COLO829 (cell line): Measurements from ENCODE around the gene SLMAP.

Experiments used
- DNase-seq: peaks from one replicate; pipeline ENCODE4 v3.0.0; 2012; ENCODE audit warnings: low spot score

Gene SLMAP, protein sequence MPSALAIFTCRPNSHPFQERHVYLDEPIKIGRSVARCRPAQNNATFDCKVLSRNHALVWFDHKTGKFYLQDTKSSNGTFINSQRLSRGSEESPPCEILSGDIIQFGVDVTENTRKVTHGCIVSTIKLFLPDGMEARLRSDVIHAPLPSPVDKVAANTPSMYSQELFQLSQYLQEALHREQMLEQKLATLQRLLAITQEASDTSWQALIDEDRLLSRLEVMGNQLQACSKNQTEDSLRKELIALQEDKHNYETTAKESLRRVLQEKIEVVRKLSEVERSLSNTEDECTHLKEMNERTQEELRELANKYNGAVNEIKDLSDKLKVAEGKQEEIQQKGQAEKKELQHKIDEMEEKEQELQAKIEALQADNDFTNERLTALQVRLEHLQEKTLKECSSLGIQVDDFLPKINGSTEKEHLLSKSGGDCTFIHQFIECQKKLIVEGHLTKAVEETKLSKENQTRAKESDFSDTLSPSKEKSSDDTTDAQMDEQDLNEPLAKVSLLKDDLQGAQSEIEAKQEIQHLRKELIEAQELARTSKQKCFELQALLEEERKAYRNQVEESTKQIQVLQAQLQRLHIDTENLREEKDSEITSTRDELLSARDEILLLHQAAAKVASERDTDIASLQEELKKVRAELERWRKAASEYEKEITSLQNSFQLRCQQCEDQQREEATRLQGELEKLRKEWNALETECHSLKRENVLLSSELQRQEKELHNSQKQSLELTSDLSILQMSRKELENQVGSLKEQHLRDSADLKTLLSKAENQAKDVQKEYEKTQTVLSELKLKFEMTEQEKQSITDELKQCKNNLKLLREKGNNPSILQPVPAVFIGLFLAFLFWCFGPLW

DNA sequence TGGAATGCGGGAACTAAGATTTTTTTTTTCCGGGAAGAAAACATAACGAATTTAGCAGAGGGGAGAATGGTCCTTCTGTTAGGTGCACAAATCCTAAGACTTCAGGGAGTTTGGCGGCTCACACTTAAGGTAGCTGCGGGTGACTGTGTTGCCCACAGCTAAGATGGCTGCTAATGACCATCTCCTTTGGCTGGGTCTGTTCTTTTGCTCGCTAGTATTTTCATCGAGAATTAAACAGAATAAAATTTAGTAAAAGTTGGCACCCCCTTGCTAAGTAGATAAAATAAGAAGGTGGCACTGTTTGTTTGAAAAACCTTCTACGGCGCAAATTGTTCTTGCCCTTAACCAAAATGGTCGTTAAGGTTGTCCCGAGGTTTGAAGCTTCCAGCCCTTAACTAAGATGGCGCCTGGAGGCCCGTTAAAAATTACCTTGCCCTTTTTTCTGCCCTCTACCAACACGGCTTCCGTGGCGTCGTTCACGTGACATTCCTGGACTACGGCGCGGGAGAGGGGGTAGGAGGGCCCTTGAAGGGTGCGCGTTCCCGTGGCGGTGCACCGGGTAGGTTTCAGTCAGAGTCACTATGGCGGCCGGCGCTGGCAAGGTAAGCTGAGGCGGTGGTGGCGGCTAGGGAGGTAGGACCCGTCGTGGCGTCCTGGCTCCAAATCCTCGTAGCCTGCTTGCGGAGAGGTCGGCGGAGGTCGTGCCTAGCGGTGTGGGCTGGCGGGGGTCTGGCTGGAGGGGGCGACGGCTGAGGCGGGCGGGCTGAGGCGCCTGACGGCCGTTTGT is at the start of gene SLMAP:
Gene SLMAP, plus strand, starts transcription at position 569 of the 787 bp plus-strand sequence. CDS start 1,343 bp downstream, outside the sequence.
- DNase-seq = peak; percentile 98

DNA sequence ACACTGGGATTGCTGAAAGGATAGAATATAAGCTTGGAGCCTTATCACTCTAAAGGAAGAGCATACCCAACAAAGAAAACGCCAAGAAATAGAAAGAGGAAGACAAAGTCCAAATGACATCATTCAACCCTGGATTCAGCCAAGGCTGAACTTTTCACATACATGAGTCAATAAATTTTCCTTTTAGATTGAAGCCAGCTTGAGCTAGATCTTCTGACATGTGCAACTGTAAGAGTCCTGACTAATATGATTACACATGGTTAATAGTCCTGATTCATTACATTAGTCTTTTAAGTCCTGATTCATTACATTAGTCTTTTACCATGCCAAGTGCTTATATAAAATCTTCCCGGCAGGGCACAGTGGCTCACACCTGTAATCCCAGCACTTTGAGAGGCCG is 49.6 kb upstream of the SLMAP start:
- no peak for DNase-seq

DNA sequence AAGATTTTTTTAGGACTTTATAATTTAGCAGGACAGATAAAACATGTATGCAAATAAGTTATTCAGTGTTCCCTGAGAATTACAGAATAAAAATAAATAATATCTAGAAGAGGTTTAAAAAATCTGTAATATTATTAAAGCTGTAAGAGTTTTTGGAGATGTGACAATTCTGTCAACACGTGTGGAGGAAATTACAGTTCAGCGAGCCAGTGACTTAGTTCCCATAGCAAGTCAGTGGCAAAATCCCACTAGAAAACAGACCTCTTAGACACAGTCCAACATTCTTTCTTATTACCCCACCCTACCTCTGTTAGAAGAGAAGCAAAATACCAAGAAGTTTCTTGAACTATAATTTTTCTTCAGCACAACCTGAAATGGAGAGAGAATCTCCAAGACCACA is 47.1 kb upstream of the SLMAP start:
- no peak for DNase-seq

DNA sequence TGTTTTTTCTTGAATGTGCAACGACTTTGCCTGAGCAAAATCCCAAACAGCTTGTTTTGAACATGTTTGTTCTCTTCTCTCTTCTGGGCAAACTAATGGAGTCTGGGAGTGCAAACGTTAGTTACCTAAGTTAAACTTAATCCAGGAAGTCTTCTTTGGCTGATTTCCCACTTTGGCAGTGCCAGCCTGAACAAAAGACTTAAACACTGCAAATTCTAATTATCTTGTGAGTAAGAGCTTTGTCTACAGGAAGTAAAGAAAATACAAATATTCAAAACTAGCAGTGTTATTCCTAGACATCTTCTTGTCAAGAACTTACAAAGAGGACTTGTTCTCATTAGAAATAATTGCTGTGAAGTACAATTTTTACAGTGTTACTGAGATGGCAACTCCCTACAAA is 46.5 kb upstream of the SLMAP start:
- DNase-seq = peak; percentile 85

DNA sequence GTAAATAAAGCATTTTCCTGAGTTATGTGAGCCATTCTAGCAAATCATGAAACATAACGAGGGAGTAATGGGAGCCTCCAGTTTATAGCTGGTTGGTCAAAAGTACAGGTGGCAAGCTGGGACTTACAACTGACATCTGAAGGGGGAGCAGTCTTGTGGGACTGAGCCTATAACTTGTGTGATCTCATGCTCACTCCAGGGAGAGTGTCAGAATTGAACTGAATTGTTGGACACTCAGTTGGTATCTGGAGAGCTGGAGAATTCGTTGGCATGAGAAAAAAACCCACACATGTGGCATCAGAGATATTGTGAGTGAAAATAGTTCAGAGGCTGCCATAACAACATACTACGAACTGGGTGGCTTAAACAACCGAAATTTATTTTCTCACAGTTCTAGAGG is 40.4 kb upstream of the SLMAP start:
- DNase-seq = no peak

DNA sequence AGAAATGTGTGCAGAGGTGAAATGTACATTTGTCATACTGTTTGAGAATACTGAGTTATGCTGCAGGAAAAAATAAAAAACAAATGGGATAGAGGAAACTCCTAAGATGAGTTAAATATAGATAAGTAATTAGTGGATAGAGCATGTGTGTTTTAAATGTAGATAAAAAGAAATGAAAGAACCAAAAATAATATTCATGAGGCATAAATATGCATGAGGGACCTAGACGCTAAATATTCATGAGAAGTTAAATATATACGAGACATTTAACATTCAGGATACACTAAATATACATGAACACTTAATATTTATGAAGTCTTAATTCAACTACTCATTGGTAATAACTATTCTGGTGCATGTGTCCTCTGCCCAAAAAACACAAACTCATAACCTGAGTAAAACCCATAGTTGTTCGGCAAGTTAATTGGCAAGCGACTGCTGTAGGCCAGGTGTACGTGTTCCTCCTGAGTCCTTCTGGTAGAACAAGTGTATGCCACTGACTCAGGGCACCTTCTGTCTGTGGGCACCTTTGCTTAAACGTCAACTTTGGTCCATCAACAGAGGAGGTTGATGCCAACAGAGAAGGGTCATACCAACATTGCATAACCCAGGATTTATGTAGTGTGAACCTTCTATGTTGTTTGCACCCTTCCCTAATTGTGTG is 38.8 kb upstream of the SLMAP start:
- DNase-seq = no peak

DNA sequence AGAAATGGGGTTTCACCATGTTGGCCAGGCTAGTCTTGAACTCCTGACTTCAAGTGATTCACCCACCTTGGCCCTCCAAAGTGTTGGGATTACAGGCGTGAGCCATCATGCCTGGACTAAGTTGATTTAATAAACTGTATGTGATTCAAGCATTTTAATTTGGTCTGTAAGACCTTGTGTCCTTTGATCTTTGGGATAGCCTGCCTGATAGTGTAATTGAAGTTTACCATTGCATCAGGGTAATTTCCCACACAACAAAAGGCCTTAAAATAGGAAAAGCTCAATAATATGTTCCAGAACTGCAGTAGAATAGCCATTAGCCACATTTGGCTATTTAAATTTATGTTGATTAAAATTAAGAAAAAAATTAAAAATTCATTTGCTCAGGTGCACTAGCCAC is 38.0 kb upstream of the SLMAP start:
- DNase-seq = no peak

DNA sequence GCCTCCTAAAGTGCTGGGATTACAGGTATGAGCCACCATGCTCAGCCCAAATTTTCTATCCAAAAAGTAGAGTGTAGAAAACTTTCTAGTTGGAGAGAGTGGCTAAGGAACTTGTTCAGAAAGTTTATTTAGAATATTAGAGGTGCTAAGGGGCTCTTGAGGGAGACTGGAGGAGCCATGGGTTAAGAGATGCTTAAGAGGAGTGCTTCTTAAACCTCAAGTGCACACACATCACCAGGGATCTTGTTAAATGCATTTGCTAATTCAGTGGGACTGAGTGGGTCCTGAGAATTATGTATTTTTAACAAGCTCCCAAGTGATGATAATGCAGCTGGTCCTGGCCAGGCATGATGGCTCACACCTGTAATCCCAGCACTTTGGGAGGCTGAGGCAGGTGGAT is 29.7 kb upstream of the SLMAP start:
- no peak for DNase-seq

DNA sequence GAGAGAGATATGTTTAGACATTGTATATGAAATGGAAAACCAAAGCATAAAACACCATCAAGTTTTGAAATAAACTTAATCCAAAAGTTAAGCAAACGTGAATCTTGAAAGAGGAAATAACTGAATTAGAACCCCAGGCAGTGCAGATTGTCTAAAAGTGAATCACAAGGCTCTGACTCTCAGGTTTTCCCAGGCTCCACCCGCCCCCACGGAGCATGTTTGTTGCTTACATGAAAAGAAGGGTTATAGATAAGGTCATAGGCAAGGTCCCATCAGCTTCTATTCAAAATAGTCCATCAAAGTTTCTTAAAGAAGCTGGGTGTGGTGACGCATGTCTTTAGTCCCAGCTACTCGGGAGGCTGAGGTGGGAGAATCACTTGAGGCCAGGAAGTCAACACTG is 29.0 kb upstream of the SLMAP start:
- peak; percentile 42 for DNase-seq

DNA sequence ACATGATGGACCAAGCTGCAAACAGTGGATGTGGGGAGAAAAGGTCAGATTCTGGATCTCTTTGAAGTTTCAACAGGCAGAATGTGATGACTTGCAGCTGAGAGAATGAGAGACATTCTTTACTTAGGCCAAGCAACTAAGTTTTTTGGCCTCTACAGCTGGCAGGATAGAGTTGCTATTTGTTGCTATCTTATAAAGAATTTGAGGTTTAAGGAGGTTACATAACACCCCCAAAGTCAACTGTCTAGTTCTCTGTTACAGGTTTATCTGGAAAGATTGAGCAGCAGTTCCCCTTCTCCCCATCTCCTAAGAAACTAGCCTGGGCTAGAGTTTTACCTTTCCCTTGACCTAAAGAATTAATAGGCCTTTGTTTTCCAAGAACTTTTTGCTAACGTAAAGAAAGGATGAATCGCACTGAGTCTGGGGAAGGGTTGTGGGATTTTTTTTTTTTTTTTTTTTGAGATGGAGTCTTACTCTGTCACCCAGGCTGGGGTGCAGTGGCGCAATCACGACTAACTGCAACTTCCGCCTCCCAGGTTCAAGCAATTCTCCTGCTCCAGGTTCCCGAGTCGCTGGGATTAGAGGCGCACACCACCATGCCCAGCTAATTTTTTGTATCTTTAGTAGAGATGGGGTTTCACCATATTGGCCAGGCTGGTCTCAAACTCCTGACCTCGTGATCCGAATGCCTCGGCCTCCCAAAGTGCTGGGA is 26.6 kb upstream of the SLMAP start:
- no peak for DNase-seq

DNA sequence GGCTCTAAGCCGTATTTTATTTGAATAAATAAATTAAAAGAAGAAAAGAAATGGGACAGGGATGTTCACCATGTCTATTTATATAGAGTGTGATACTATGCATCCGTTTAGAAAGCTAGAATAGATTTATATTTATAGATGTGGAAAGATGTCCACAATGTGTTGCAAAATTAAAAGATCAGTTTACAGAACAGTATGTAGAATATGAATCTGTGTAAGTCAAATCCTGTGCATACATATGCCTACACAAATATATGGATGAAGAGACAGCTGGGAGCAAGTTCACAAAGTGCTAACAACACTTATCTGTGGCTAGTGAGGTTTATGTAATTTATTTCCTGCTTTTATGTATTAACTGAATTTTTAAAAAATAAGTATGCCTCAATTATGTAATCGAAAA is 25.4 kb upstream of the SLMAP start:
- DNase-seq = no peak

DNA sequence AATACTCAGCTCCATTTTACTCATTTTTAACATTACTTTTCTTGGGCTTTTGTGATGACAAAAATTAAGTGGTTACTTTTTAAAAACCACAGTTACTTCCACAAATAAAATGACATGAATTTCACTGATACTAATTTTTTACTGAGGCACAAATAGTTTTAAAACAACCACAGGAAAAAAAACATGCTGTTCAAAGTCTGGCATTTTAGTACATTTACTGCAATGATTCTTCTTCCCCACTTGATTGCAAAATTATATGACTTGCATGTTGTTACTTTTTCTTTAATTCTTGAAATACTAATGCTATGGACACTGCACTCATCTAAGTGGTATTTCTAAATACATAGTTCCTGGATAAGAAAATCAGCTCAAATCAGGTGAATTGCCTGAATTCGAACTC is 24.8 kb upstream of the SLMAP start:
- DNase-seq = no peak

DNA sequence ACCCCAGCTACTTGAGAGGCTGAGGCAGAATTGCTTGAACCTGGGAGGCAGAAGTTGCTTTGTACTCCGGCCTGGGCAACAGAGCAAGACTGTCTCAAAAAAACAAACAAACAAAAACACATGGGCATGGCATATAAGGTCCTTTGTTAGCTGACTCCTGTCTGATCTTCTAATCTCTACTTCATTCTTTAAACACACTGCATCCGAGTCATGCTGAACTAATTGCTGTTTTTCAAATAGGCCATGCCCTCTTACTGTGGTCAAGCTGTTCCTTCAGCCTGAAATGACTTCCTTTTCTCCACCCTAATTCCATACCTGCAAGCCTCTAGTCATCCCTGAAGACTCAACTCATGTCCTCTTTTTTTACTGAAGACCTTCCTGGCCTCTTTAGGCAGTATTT is 22.3 kb upstream of the SLMAP start:
- DNase-seq = peak; percentile 66

DNA sequence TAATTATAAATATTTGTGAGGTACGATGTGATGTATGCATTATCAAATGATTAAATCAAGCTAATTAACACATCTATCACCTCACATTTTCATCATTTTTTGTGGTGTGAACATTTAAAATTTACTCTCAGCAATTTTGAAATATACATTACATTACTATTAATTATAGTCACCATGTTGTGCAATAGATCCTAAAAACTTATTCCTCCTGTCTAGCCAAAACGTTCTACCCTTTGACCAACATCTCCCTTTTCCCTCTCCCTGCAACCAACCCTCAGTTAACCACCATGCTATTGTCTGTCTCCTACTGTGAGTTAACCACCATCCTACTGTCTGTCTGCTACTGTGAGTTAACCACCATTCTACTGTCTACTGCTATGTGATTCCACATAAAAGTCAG is 20.7 kb upstream of the SLMAP start:
- DNase-seq = no peak

DNA sequence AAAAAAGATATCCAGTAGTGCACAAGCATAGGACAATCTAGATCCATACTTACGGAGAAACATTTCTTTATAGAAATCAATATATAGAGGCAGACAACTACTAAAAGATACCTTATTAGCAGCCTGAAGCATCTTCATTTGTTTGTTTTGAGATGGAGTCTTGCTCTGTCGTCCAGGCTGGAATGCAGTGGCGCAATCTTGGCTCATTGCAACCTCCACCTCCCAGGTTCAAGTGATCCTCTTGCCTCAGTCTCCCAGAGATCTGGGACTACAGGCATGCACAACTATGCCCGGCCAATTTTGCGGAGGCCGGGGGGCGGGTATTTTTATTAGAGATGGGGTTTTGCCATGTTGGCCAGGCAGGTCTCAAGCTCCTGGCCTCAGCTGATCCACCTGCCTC is 18.3 kb upstream of the SLMAP start:
- no peak for DNase-seq

DNA sequence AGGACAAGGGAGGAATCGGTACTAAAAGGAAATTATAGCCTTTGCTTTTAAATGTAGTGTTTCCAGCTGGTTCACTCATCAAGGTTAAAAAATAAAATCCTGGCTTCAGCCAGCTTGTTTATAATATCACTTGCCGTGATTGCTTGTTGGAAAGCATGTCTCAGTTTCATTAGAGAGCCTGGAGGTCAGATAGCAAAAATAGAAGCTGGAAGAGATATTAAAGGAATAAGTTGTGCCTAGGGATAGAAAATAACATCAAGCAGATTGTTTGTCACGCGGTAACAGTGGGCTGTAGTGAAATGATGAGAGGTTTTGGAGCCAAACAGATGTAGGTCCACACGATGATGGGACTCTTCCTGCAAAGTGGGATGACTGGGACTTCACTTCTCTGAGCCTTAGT is 17.7 kb upstream of the SLMAP start:
- no peak for DNase-seq

DNA sequence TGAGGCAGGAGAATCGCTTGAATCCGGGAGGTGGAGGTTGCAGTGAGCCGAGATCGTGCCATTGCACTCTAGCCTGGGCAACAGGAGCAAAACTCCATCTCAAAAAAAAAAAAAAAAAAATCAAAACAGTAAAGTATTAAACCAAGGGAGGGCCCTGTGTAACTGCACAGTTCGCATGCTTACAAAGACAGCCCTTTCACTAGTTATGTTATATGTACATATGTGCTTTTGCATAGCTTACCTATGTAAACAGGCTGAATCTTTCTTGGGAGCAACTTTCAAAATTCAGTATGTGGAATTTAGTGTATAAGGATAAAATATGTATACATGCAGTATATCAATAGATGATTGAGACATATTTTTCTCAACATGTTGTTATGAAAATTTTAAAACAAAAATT is 16.1 kb upstream of the SLMAP start:
- DNase-seq = no peak

DNA sequence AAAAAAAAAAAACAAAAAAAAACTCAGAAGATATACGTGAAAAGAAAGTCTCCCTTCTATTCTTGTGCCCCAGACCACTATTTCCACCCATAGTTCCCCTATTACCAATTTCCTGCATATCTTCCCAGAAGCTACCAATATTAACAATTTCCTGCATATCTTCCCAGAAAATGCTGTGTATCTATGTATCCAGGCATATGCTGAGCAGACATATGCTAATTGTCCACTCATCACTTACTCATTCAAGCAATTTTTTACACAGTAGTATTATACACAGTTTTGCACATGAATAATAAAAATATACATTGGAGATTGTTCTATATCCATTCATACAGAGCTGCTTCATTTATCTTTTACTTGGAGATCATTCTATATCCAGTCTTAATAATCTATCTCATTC is 12.6 kb upstream of the SLMAP start:
- no peak for DNase-seq

DNA sequence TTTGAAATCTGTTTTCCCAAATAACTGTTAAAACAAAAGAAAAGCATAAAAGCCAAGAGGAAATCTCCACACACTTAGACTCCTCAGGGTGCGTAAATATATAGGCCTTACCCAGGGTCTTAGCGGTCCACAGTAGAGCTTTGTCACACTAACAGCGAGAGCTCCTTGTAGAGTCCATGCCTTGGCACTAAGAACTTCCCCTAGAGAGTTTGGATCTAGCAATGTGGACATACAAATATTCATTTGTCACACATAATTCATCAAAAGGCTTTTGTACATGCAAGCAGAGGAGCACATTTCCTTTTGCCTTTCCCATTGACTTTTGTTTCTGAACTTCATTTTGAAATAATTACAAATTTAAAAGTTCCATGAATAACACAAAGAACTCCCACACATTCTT is 11.0 kb upstream of the SLMAP start:
- DNase-seq = no peak

DNA sequence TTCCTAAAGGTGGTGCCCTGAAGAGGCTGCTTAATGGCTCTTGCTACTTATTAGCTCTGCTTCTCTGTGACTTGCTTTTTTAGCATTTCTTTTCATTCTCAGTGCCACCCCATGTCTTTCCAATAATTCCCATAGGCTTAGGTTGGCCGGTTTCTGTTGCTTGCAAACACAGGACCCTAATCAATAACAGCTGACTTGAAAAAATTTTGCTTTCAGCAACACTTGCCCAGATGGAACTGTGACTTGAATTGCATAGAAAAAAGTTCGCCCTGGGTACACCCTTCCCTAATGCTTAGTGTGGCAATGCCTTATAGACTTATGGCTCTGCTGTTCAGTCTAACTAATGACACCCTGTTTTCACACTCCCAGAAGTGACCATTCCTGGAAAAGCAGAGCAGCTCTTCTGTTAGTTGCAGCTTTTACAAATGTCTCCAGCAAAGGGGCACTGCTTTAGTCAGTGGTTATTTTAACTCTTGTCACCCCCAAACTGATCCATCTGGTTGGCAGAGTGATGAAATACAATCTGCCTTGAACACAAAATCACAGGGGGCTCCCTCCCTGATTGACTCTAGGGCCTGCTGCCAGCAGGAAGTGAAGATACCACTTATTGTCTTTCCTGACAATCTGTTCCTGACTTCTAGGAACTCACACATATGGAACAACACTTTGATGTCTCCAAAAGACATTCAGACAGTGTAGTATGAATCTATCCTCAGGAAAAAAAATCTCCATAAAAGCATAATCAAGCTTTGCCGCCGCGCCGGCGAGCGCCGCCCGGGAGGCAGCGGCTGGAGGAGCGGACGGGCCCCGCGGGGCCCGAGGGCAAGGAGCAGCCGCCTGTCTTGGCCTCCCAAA is 9.7 kb upstream of the SLMAP start:
- no peak for DNase-seq
